Trophoblast cell (in vitro differentiated cells and primary cell): ENCODE data around the gene ACSL4.
"Not testable (repeated sequence)": the region's sequence is repeated elsewhere in the genome, so short reads cannot be mapped to it uniquely, and the experiment has no call there.

Experiments
- DNase-seq, 2 donors: peaks; one replicate each; pipeline ENCODE4 v3.0.0-alpha.2; 2016
- H2AFZ ChIP-seq: 2 replicates; pipeline ENCODE4 v1.6.1; 2013; ENCODE audit warnings: low read length, moderate library complexity, mild to moderate bottlenecking; ENCODE audit not compliant: insufficient read depth, poor library complexity
- H2AK5ac ChIP-seq: 2 replicates; pipeline ENCODE4 v1.6.1; 2013; ENCODE audit warnings: mild to moderate bottlenecking, low read length
- H2BK120ac ChIP-seq: 2 replicates; pipeline ENCODE4 v1.6.1; 2013; ENCODE audit warnings: low read length, mild to moderate bottlenecking, moderate library complexity; ENCODE audit not compliant: insufficient read depth, poor library complexity
- H2BK12ac ChIP-seq: 2 replicates; pipeline ENCODE4 v1.6.1; 2013; ENCODE audit warnings: mild to moderate bottlenecking, low read length, moderate library complexity
- H2BK5ac ChIP-seq: 2 replicates; pipeline ENCODE4 v1.6.1; 2013; ENCODE audit warnings: low read length, low read depth, moderate library complexity, mild to moderate bottlenecking; ENCODE audit not compliant: poor library complexity
- H3K14ac ChIP-seq: 2 replicates; pipeline ENCODE4 v1.6.1; 2013; ENCODE audit warnings: mild to moderate bottlenecking, low read length
- H3K18ac ChIP-seq: 2 replicates; pipeline ENCODE4 v1.6.1; 2013; ENCODE audit warnings: mild to moderate bottlenecking, low read length
- H3K23ac ChIP-seq: 2 replicates; pipeline ENCODE4 v1.6.1; 2013; ENCODE audit warnings: low read length
- H3K27ac ChIP-seq: 2 replicates; pipeline ENCODE4 v1.5.1; 2013; ENCODE audit warnings: low read depth, mild to moderate bottlenecking, inconsistent platforms, low read length, moderate library complexity
- H3K27me3 ChIP-seq: 2 replicates; pipeline ENCODE4 v1.6.1; 2013; ENCODE audit warnings: inconsistent platforms, mild to moderate bottlenecking, low read length, moderate library complexity; ENCODE audit not compliant: insufficient read depth
- H3K36me3 ChIP-seq, 2 experiments: 1 replicate in 1 of 2; 2 replicates in 1 of 2; pipeline ENCODE4 v1.6.1; 2013; ENCODE audit warnings: low read length in 2 of 2, mild to moderate bottlenecking in 2 of 2, moderate library complexity in 1 of 2; ENCODE audit not compliant: insufficient read depth in 2 of 2, control insufficient read depth in 1 of 2
- H3K4ac ChIP-seq: 2 replicates; pipeline ENCODE4 v1.6.1; 2013; ENCODE audit warnings: low read depth, mild to moderate bottlenecking, low read length, moderate library complexity
- H3K4me1 ChIP-seq, 2 experiments: 1 replicate in 1 of 2; 2 replicates in 1 of 2; pipeline ENCODE4 v1.6.1; 2013; ENCODE audit warnings: low read length in 2 of 2, mild to moderate bottlenecking in 2 of 2, moderate library complexity in 1 of 2; ENCODE audit not compliant: insufficient read depth in 2 of 2, control insufficient read depth in 1 of 2
- H3K4me2 ChIP-seq: 2 replicates; pipeline ENCODE4 v1.6.1; 2013; ENCODE audit warnings: inconsistent platforms, mild to moderate bottlenecking, low read length, moderate library complexity
- H3K4me3 ChIP-seq: 2 replicates; pipeline ENCODE4 v1.5.1; 2013; ENCODE audit warnings: mild to moderate bottlenecking, low read depth, low read length, inconsistent platforms
- H3K79me1 ChIP-seq: one replicate; pipeline ENCODE4 v1.6.1; 2013; ENCODE audit warnings: low read length
- H3K79me2 ChIP-seq: 2 replicates; pipeline ENCODE4 v1.6.1; 2013; ENCODE audit warnings: low read length, mild to moderate bottlenecking; ENCODE audit not compliant: control insufficient read depth, insufficient read depth, poor library complexity
- H3K9ac ChIP-seq: 2 replicates; pipeline ENCODE4 v1.6.1; 2013; ENCODE audit warnings: mild to moderate bottlenecking, low read length
- H3K9me3 ChIP-seq: 2 replicates; pipeline ENCODE4 v1.6.1; 2013; ENCODE audit warnings: low read depth, mild to moderate bottlenecking, control low read depth, inconsistent platforms, low read length; ENCODE audit not compliant: insufficient read depth
- H4K12ac ChIP-seq: 2 replicates; pipeline ENCODE4 v1.6.1; 2013; ENCODE audit warnings: low read depth, mild to moderate bottlenecking, low read length, moderate library complexity
- H4K8ac ChIP-seq: 2 replicates; pipeline ENCODE4 v1.6.1; 2013; ENCODE audit warnings: low read depth, mild to moderate bottlenecking, low read length, moderate library complexity
- H4K91ac ChIP-seq: one replicate; pipeline ENCODE4 v1.6.1; 2013; ENCODE audit warnings: low read depth, mild to moderate bottlenecking, low read length, moderate library complexity
- WGBS: extraction: QIAGEN DNeasy Blood & Tissue Kit; methylation state at CpG from one replicate; pipeline ENCODE4 v1.1.7; 2013; ENCODE audit warnings: missing lambda C conversion rate; ENCODE audit not compliant: insufficient read length, insufficient coverage; ENCODE audit errors: extremely low coverage; 5-methylcytosine and 5-hydroxymethylcytosine counted together

ACSL4 gene

DNA sequence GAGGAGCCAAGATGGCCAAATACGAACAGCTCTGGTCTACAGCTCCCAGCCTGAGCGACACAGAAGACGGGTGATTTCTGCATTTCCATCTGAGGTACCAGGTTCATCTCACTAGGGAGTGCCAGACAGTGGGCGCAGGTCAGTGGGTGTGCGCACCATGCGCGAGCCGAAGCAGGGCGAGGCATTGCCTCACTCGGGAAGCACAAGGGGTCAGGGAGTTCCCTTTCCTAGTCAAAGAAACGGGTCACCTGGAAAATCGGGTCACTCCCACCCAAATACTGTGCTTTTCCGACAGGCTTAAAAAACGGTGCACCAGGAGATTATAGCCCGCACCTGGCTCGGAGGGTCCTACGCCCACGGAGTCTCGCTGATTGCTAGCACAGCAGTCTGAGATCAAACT is 88.4 kb downstream of the ACSL4 start:
- H3K9me3 ChIP-seq, H3K4ac ChIP-seq, H3K4me2 ChIP-seq, H2BK5ac ChIP-seq, DNase-seq, H2BK120ac ChIP-seq, H4K12ac ChIP-seq, H3K18ac ChIP-seq, H3K14ac ChIP-seq, H2BK12ac ChIP-seq, H3K36me3 ChIP-seq, H2AFZ ChIP-seq, H2AK5ac ChIP-seq, H3K9ac ChIP-seq, H3K4me3 ChIP-seq, H3K4me1 ChIP-seq, H4K8ac ChIP-seq, H3K27me3 ChIP-seq, H3K79me1 ChIP-seq, H3K79me2 ChIP-seq, H3K23ac ChIP-seq, H4K91ac ChIP-seq, H3K27ac ChIP-seq: not testable (repeated sequence)
- no CpG with 5 or more reads among the region's 19 CpGs for WGBS

DNA sequence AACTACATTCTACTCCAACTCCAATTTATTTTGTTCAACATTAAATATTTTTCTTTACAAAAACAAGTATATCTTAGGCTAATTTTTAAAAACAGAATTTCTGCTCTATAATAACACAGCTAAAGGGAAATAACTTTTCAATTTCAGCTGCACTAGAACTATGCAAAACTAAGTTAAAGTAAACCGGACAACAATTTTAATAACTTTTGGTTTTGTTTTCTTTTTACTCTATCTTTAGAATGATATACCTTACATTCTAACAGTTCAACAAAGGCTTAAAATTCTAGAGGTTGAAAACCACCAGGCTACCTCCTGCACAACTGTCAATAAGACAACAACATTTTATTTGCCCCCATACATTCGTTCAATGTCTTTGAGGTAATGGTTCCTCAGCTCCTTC is 89.4 kb downstream of the ACSL4 start:
- no peak overlapping the region for H2BK5ac ChIP-seq
- no peak overlapping the region for H3K4me3 ChIP-seq
- DNase-seq: no peak
- no peak overlapping the region for H2AFZ ChIP-seq
- no peak overlapping the region for H4K91ac ChIP-seq
- H3K79me1 ChIP-seq: no peaks in the 10 kb centered on the region
- H2BK120ac ChIP-seq: no peak overlapping the region
- H3K9ac ChIP-seq: no peak overlapping the region
- no peaks in the 10 kb centered on the region for H3K4me1 ChIP-seq
- H3K27me3 ChIP-seq: no peaks in the 10 kb centered on the region
- no peaks in the 10 kb centered on the region for H3K79me2 ChIP-seq
- no peak overlapping the region for H2BK12ac ChIP-seq
- no peak overlapping the region for H3K4ac ChIP-seq
- no peak overlapping the region for H4K8ac ChIP-seq
- no peak overlapping the region for H3K18ac ChIP-seq
- H3K36me3 ChIP-seq: no peaks in the 10 kb centered on the region
- no CpG with 5 or more reads among the region's 2 CpGs for WGBS
- H3K14ac ChIP-seq: no peak overlapping the region
- H3K27ac ChIP-seq: no peak overlapping the region
- H3K9me3 ChIP-seq: no peaks in the 10 kb centered on the region
- no peak overlapping the region for H4K12ac ChIP-seq
- H3K4me2 ChIP-seq: no peak overlapping the region
- no peak overlapping the region for H3K23ac ChIP-seq
- no peak overlapping the region for H2AK5ac ChIP-seq

- Histone ChIP-seq H3K36me3 (no peaks in the 10 kb centered on the region), H3K23ac (no peak overlapping the region), H2AFZ (no peak overlapping the region), H2BK5ac (no peak overlapping the region), H3K4me3 (no peak overlapping the region), H3K4ac (no peak overlapping the region), H2AK5ac (no peak overlapping the region), H4K8ac (no peak overlapping the region), H3K9me3 (no peaks in the 10 kb centered on the region), H3K79me1 (no peaks in the 10 kb centered on the region), H2BK12ac (no peak overlapping the region), H4K12ac (no peak overlapping the region), H3K27me3 (no peaks in the 10 kb centered on the region), H3K14ac (no peak overlapping the region), H3K4me2 (no peak overlapping the region), H3K79me2 (no peaks in the 10 kb centered on the region), H2BK120ac (no peak overlapping the region), H3K4me1 (no peaks in the 10 kb centered on the region), H3K27ac (no peak overlapping the region), H4K91ac (no peak overlapping the region), H3K18ac (no peak overlapping the region), H3K9ac (no peak overlapping the region)
- no CpG with 5 or more reads among the region's 1 CpG for WGBS
- no peak for DNase-seq
Measured at GRCh38 chrX:109638158-109638557, 94.9 kb downstream of the ACSL4 start.

GRCh38 chrX:109637477-109637876 is 95.6 kb downstream of the ACSL4 start:
- not testable (repeated sequence) for H3K79me1 ChIP-seq, H2BK120ac ChIP-seq, H3K14ac ChIP-seq, H3K27ac ChIP-seq, H3K23ac ChIP-seq, H3K4me1 ChIP-seq, DNase-seq, H4K91ac ChIP-seq, H3K4me2 ChIP-seq, H4K12ac ChIP-seq, H2AK5ac ChIP-seq, H3K4me3 ChIP-seq, H3K9ac ChIP-seq, H2AFZ ChIP-seq, H2BK5ac ChIP-seq, H3K9me3 ChIP-seq, H3K4ac ChIP-seq, H2BK12ac ChIP-seq, H3K18ac ChIP-seq, H3K36me3 ChIP-seq, H3K27me3 ChIP-seq, H4K8ac ChIP-seq, H3K79me2 ChIP-seq
- no CpG with 5 or more reads among the region's 2 CpGs for WGBS
